ENCODE data around the gene MRAP2.

GRCh38 chr6:84123186-84123585 lies 89.6 kb downstream of the MRAP2 start:
- TF ChIP-seq POLR2AphosphoS5 (IDR thresholded peaks at IDR 0.05) (no peak), POLR2A (IDR thresholded peaks at IDR 0.05) (no peak)

All from breast epithelium (tissue), 3 donors.